Lung (tissue), 12 donors: ENCODE results near the gene BRAF. TPM values are rescaled to one million over a fixed set of nuclear protein-coding genes. Genes with fewer than 3 reads are reported as not detected.
"Not testable (repeated sequence)": the region's sequence is repeated elsewhere in the genome, so short reads cannot be mapped to it uniquely, and the experiment has no call there.

Experiments
- ATAC-seq: fragments of 200-7000 bp; cut with Tn5 transposase; one replicate; pipeline ENCODE4 v1.9.1; 2020; ENCODE audit warnings: moderate number of reproducible peaks; ENCODE audit not compliant: insufficient read depth, low FRiP score
- DNase-seq, 3 donors: peaks; one replicate each; pipeline ENCODE4 v3.0.0-alpha.2; 2013 to 2017
- H3K27ac ChIP-seq, 2 donors: one replicate each; pipeline ENCODE4 v1.5.1; 2013; ENCODE audit warnings: mild to moderate bottlenecking in 2 of 2, moderate library complexity in 2 of 2, control low read depth in 1 of 2, inconsistent platforms in 1 of 2, low read depth in 1 of 2, low read length in 1 of 2
- H3K27me3 ChIP-seq, 3 donors: one replicate each; pipeline ENCODE4 v1.5.1; 2013; ENCODE audit warnings: low read length in 2 of 3; ENCODE audit not compliant: control insufficient read depth in 3 of 3, insufficient read depth in 3 of 3
- H3K36me3 ChIP-seq, 4 donors: one replicate each; pipeline ENCODE4 v1.5.1; 2013; ENCODE audit warnings: low read length in 4 of 4, mild to moderate bottlenecking in 1 of 4, moderate library complexity in 1 of 4; ENCODE audit not compliant: control insufficient read depth in 4 of 4, insufficient read depth in 4 of 4
- H3K4me1 ChIP-seq, 5 donors: one replicate each; pipeline ENCODE4 v1.5.1; 2013; ENCODE audit warnings: low read length in 5 of 5, mild to moderate bottlenecking in 2 of 5, moderate library complexity in 1 of 5; ENCODE audit not compliant: control insufficient read depth in 5 of 5, insufficient read depth in 5 of 5
- H3K4me3 ChIP-seq: one replicate; pipeline ENCODE4 v1.5.1; 2013; ENCODE audit warnings: mild to moderate bottlenecking, control low read depth, moderate library complexity
- H3K9ac ChIP-seq, 2 donors: one replicate each; pipeline ENCODE4 v1.5.1; 2013; ENCODE audit warnings: low read length in 2 of 2, control low read depth in 1 of 2; ENCODE audit not compliant: insufficient read depth in 1 of 2
- H3K9me3 ChIP-seq, 4 donors: one replicate each; pipeline ENCODE4 v1.5.1; 2013; ENCODE audit warnings: low read length in 3 of 4, mild to moderate bottlenecking in 1 of 4, moderate library complexity in 1 of 4; ENCODE audit not compliant: control insufficient read depth in 4 of 4, insufficient read depth in 3 of 4
- WGBS, 2 donors: extraction: QIAGEN DNeasy Blood & Tissue Kit; methylation state at CpG; one replicate each; pipeline ENCODE4 v1.1.7; 2013; 5-methylcytosine and 5-hydroxymethylcytosine counted together
- polyA plus RNA-seq, 2 donors: library from polyadenylated mRNA; stranded (reverse); fragments of 200-250 nt; gene quantifications; one replicate each; pipeline ENCODE4 v1.2.1, GENCODE V29; 2013
- total RNA-seq, 2 donors: library from RNA; depleted of rRNA in 1 of 2; stranded (reverse); fragments of >200 nt in 1 of 2; gene quantifications; one replicate each; pipeline ENCODE4 v1.2.1, GENCODE V29; 2014 to 2021
- TF ChIP-seq, protein P1 (sequence below): IDR thresholded peaks from 2 replicates; pipeline ENCODE4 v1.5.1; 2012; ENCODE audit warnings: mild to moderate bottlenecking; ENCODE audit errors: control extremely low read depth, extremely low read depth
- donor health status: control.
- donor health status: control.
- donor health status: Bipolar disorder and iron deficiency.
- donor health status: healthy.
- donor health status: DM: yes; HTN: yes; CAD: no.

Gene BRAF
- total and polyA plus RNA-seq, 4 donors = 6.5 to 111 (median 22.3) TPM

DNA sequence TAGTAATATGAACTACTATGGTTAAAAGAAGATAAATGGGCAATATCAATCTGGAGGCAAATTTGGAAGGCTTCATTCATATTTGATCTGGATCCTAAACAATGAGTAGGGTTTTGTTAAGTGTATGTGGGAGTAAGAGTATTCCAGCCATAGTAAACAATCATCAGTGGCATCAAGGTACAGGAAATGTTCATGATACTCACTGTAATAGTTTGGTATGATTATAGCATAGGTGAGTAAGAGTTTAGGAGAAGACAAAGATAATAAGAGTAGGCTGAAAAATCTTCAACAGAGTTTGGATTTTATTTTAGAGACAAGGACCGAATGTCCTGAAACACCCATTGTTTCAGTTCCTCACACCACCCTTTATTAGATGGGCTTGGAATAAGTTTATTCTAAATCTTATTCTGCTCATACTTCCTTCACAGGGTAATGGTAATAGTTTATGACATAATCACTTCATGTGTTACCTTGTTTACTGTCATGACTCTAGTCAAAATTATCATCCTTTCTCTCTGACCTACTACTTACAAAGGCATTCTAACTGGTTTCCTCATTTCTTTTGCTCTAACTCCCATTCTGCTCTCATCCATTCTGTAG, 38.9 kb downstream of the BRAF start:
- 62 to 65% methylated on average over 1 of the region's 1 CpG for WGBS, 2 donors

DNA sequence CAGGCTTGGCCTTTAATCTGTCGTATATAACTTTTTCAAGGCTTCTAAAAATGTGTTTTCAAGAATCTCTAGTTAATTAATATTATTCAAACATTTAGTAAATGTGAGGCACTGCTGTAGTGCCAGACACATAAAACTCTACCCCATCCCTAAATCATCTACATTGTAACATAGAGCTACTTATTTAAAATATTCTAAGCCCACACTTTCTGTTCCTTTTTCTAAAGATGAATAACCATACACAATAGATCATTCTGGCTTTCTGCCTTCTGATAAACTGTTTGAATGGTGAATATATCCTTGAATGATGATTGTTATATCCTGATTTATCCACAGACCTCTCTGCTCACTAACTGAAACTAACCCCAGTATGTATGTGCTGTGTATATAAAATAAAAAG, 41.4 kb downstream of the BRAF start:
- H3K9me3 ChIP-seq = no peaks in the 10 kb centered on the region
- H3K9ac ChIP-seq = no peak overlapping the region
- peaks cover 0 to 8% (median 4%) of the 10 kb centered on the region in 5 donors for H3K4me1 ChIP-seq
- ATAC-seq (no peak), DNase-seq (no peak)
- 93% methylated on average over 1 of the region's 1 CpG for WGBS, 2 donors
- no peak overlapping the region for H3K4me3 ChIP-seq
- H3K27ac ChIP-seq = no peak overlapping the region
- no peaks in the 10 kb centered on the region for H3K27me3 ChIP-seq
- TF ChIP-seq, protein P1, sequence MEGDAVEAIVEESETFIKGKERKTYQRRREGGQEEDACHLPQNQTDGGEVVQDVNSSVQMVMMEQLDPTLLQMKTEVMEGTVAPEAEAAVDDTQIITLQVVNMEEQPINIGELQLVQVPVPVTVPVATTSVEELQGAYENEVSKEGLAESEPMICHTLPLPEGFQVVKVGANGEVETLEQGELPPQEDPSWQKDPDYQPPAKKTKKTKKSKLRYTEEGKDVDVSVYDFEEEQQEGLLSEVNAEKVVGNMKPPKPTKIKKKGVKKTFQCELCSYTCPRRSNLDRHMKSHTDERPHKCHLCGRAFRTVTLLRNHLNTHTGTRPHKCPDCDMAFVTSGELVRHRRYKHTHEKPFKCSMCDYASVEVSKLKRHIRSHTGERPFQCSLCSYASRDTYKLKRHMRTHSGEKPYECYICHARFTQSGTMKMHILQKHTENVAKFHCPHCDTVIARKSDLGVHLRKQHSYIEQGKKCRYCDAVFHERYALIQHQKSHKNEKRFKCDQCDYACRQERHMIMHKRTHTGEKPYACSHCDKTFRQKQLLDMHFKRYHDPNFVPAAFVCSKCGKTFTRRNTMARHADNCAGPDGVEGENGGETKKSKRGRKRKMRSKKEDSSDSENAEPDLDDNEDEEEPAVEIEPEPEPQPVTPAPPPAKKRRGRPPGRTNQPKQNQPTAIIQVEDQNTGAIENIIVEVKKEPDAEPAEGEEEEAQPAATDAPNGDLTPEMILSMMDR = no peak
- H3K36me3 ChIP-seq = no peaks in the 10 kb centered on the region

More for the DNA sequence above, 38.9 kb downstream of the BRAF start:
- Histone ChIP-seq H3K27me3 (no peaks in the 10 kb centered on the region), H3K36me3 (no peaks in the 10 kb centered on the region), H3K27ac (no peak overlapping the region), H3K4me1 (peaks cover 0 to 11% (median 4%) of the 10 kb centered on the region in 5 donors), H3K9me3 (no peaks in the 10 kb centered on the region), H3K9ac (no peak overlapping the region), H3K4me3 (no peak overlapping the region)
- TF ChIP-seq, protein P1 = no peak
- DNase-seq = no peak
- no peak for ATAC-seq

DNA sequence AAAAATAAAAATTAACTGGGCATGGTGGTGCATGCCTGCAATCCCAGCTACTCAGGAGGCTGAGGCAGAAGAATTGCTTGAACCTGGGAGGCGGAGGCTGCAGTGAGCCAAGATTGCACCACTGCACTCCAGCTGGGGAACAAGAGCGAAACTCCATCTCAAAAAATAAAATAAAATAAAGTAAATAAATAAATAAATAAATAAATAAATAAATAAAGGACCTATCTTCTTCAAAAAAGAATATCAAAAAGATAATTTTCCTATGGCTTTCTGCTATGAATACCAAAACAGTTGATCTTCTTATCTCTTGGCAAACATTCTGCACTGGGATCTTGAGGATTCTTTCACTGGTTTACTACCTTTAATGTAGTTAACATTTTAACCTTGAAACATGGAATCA, 41.9 kb downstream of the BRAF start:
- not testable (repeated sequence) for H3K9me3 ChIP-seq, ATAC-seq, H3K4me3 ChIP-seq, H3K27ac ChIP-seq, H3K36me3 ChIP-seq, H3K4me1 ChIP-seq, DNase-seq, H3K9ac ChIP-seq, H3K27me3 ChIP-seq
- WGBS, 2 donors = 96 to 98% methylated on average over 2 of the region's 2 CpGs

DNA sequence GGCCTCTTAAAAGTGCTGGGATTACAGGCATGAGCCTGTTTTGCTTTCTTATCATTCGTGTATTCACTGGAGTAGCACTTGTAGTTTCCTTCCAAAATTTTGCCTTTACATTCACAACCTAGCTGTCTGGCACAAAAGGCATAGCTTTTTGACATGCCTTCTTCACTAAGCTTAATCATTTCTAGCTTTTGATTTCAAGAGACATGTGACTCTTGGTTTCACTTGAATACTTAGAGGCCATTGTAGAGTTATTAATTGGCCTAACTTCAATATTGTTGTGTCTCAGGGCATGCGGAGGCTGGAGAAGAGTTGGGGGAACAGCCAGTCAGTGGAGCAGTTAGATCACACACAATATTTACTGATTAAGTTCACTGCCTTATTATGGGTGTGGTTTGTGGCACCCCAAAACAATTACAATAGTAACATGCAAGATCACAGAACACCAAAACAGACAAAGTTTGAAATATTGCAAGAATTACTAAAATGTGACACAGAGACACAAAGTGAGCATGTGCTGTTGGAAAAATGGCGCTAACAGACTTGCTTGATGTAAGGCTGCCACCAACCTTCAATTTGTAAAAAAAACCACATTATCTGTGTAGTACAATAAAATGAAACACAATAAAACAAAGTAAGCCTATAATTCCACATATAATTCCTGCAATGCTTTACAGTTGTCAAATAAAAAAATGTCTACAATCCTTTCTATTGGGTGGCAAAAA, 43.1 kb downstream of the BRAF start:
- ATAC-seq = no peak
- H3K4me3 ChIP-seq = no peak overlapping the region
- H3K36me3 ChIP-seq = no peaks in the 10 kb centered on the region
- 77 to 94% methylated on average over 3 of the region's 3 CpGs for WGBS, 2 donors
- H3K9ac ChIP-seq = no peak overlapping the region
- H3K4me1 ChIP-seq = peaks cover 0 to 10% (median 1%) of the 10 kb centered on the region in 5 donors
- H3K27me3 ChIP-seq = no peaks in the 10 kb centered on the region
- H3K9me3 ChIP-seq = no peaks in the 10 kb centered on the region
- no peak overlapping the region for H3K27ac ChIP-seq
- DNase-seq = peak in 1 of 3 donors; percentile 11
- TF ChIP-seq, protein P1 = no peak
